ENCODE results near the gene ITGA3. TPM values are rescaled to one million over a fixed set of nuclear protein-coding genes. Genes with fewer than 3 reads are reported as not detected.

Gene ITGA3
- total and polyA plus RNA-seq, 4 donors: 0.79 to 4.4 (median 1.4) TPM

DNA sequence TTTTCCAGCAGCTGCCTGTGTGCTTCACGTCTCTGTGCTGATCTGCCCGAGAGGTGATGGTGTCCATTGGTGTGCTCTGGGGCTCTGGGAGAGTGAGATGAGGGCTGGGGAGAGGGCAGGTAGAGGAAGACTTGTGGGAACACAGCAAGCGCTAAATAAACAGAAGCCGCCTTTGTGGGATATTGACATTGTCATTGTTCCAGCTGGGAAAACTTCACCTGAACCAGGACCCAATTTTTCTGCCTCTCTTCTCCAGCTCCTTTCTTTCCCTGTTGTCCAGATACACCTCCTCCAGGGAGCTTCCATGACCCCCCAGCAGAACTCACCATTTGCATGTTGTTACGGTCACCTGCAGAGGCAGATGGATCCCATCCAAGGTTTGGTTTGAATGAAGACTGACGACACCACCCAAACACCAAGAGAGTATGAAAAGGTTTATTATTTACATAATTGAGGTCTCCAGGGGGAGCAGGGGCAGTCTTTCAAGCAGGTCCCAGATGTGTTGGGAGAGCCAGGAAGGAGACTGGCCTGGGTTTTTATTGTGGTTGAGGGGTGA is 3.6 kb upstream of the ITGA3 start:
- Histone ChIP-seq H3K9ac (ENCODE audit: low read depth in 1 of 2, low read length in 2 of 2) (no peak overlapping the region), H3K36me3 (ENCODE audit: control insufficient read depth in 4 of 4, insufficient read depth in 3 of 4, low read depth in 1 of 4, low read length in 3 of 4) (no peaks in the 10 kb centered on the region), H3K4me1 (ENCODE audit: control insufficient read depth in 4 of 4, insufficient read depth in 4 of 4, low read length in 3 of 4) (peaks cover 0 to 28% (median 6%) of the 10 kb centered on the region in 4 donors), H3K27me3 (ENCODE audit: control insufficient read depth in 4 of 4, insufficient read depth in 4 of 4, low read length in 3 of 4) (peaks cover 0 to 3% (median 0%) of the 10 kb centered on the region in 4 donors), H3K27ac (ENCODE audit: low read depth in 1 of 2, low read length in 2 of 2) (no peak overlapping the region), H3K4me3 (ENCODE audit: low read depth in 1 of 3, low read length in 3 of 3) (no peak overlapping the region), H3K9me3 (ENCODE audit: control insufficient read depth in 4 of 4, low read length in 3 of 4) (no peaks in the 10 kb centered on the region)
- 67% methylated on average over 6 of the region's 6 CpGs for WGBS
- TF ChIP-seq, protein P1, sequence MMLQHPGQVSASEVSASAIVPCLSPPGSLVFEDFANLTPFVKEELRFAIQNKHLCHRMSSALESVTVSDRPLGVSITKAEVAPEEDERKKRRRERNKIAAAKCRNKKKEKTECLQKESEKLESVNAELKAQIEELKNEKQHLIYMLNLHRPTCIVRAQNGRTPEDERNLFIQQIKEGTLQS (IDR thresholded peaks at IDR 0.05): no peak
- TF ChIP-seq, protein P2, sequence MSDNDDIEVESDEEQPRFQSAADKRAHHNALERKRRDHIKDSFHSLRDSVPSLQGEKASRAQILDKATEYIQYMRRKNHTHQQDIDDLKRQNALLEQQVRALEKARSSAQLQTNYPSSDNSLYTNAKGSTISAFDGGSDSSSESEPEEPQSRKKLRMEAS (IDR thresholded peaks at IDR 0.05): no peak
- TF ChIP-seq FOXA1 (IDR thresholded peaks at IDR 0.05) (no peak), EGR1 (IDR thresholded peaks at IDR 0.05; ENCODE audit: low read depth in 2 of 2) (no peak)
- DNase-seq (ENCODE audit: low spot score): no peak

DNA sequence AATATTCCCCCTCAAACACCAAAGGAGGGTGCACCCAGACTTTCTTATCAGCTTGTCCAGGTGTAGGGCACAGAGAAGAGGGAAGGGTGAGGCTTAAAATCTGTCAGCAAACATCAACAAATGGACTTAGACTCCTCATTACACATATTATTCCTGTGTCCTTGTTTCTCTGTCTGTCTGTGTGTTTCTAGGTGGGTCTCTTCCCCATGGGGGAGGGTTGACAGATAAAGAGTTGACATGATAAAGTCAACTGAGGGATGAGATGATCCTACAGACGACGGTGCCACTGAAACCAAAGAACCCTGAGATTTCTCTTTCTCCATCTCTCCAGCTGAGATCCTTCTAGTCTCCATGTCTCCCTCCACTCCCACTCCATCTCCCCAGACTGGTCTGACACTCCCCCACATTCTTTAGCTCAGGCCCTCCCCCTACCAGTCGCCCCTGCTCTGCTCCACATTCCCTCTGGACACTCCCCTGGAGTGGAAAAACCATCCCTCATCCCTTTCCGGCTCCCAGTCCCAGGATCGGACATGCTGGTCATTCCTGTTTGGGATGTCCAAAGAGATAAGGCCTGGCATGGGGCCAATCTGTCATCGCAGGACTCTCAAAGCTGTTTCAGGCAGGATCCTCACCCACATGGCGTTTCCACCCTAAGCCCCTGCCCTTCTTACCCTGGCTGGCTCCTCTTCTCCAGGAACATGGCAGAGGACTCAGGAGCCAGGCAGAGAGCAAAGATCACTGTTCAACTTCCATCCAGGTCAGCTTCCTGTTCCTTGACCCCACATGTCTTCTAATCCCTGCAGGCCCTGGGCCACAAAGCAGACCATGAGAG is 2.9 kb upstream of the ITGA3 start:
- Histone ChIP-seq H3K27me3 (ENCODE audit: control insufficient read depth in 4 of 4, insufficient read depth in 4 of 4, low read length in 3 of 4) (peaks cover 0 to 3% (median 0%) of the 10 kb centered on the region in 4 donors), H3K9me3 (ENCODE audit: control insufficient read depth in 4 of 4, low read length in 3 of 4) (no peaks in the 10 kb centered on the region), H3K4me3 (ENCODE audit: low read depth in 1 of 3, low read length in 3 of 3) (no peak overlapping the region), H3K36me3 (ENCODE audit: control insufficient read depth in 4 of 4, insufficient read depth in 3 of 4, low read depth in 1 of 4, low read length in 3 of 4) (no peaks in the 10 kb centered on the region), H3K4me1 (ENCODE audit: control insufficient read depth in 4 of 4, insufficient read depth in 4 of 4, low read length in 3 of 4) (peaks cover 0 to 28% (median 6%) of the 10 kb centered on the region in 4 donors), H3K27ac (ENCODE audit: low read depth in 1 of 2, low read length in 2 of 2) (peak overlapping the region in 1 of 2 donors; percentile 15), H3K9ac (ENCODE audit: low read depth in 1 of 2, low read length in 2 of 2) (no peak overlapping the region)
- DNase-seq (ENCODE audit: low spot score): no peak
- 60% methylated on average over 7 of the region's 7 CpGs for WGBS
- TF ChIP-seq, protein P3, sequence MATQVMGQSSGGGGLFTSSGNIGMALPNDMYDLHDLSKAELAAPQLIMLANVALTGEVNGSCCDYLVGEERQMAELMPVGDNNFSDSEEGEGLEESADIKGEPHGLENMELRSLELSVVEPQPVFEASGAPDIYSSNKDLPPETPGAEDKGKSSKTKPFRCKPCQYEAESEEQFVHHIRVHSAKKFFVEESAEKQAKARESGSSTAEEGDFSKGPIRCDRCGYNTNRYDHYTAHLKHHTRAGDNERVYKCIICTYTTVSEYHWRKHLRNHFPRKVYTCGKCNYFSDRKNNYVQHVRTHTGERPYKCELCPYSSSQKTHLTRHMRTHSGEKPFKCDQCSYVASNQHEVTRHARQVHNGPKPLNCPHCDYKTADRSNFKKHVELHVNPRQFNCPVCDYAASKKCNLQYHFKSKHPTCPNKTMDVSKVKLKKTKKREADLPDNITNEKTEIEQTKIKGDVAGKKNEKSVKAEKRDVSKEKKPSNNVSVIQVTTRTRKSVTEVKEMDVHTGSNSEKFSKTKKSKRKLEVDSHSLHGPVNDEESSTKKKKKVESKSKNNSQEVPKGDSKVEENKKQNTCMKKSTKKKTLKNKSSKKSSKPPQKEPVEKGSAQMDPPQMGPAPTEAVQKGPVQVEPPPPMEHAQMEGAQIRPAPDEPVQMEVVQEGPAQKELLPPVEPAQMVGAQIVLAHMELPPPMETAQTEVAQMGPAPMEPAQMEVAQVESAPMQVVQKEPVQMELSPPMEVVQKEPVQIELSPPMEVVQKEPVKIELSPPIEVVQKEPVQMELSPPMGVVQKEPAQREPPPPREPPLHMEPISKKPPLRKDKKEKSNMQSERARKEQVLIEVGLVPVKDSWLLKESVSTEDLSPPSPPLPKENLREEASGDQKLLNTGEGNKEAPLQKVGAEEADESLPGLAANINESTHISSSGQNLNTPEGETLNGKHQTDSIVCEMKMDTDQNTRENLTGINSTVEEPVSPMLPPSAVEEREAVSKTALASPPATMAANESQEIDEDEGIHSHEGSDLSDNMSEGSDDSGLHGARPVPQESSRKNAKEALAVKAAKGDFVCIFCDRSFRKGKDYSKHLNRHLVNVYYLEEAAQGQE (IDR thresholded peaks at IDR 0.05): peak; percentile 27
- TF ChIP-seq NR2F2 (IDR thresholded peaks at IDR 0.05) (peak; percentile 98), SP1 (IDR thresholded peaks at IDR 0.05) (peak; percentile 37), HNF4G (IDR thresholded peaks at IDR 0.05) (no peak), YY1 (IDR thresholded peaks at IDR 0.05) (no peak), RXRA (IDR thresholded peaks at IDR 0.05) (no peak)

DNA sequence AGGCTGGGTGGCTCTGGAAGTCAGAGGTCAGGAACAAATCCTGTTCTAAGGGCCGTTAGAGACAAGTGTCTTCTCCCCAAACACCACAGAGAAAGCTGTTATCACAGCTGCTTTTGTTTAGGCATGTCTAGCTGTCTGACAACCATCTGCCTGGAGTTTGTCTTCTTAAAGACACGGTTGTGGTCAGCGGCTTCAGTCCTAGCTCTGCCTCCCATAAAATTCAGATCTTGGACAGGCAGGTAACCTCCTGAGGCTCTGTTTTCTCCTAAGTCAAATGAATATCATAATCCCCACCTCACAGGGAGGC is 2.3 kb upstream of the ITGA3 start:
- peak overlapping the region in 1 of 2 donors; percentile 15 for H3K27ac ChIP-seq (ENCODE audit: low read depth in 1 of 2, low read length in 2 of 2)
- H3K36me3 ChIP-seq (ENCODE audit: control insufficient read depth in 4 of 4, insufficient read depth in 3 of 4, low read depth in 1 of 4, low read length in 3 of 4): no peaks in the 10 kb centered on the region
- peaks cover 0 to 28% (median 6%) of the 10 kb centered on the region in 4 donors for H3K4me1 ChIP-seq (ENCODE audit: control insufficient read depth in 4 of 4, insufficient read depth in 4 of 4, low read length in 3 of 4)
- TF ChIP-seq, protein P4, sequence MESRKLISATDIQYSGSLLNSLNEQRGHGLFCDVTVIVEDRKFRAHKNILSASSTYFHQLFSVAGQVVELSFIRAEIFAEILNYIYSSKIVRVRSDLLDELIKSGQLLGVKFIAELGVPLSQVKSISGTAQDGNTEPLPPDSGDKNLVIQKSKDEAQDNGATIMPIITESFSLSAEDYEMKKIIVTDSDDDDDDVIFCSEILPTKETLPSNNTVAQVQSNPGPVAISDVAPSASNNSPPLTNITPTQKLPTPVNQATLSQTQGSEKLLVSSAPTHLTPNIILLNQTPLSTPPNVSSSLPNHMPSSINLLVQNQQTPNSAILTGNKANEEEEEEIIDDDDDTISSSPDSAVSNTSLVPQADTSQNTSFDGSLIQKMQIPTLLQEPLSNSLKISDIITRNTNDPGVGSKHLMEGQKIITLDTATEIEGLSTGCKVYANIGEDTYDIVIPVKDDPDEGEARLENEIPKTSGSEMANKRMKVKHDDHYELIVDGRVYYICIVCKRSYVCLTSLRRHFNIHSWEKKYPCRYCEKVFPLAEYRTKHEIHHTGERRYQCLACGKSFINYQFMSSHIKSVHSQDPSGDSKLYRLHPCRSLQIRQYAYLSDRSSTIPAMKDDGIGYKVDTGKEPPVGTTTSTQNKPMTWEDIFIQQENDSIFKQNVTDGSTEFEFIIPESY (IDR thresholded peaks at IDR 0.05): no peak
- no peaks in the 10 kb centered on the region for H3K9me3 ChIP-seq (ENCODE audit: control insufficient read depth in 4 of 4, low read length in 3 of 4)
- H3K27me3 ChIP-seq (ENCODE audit: control insufficient read depth in 4 of 4, insufficient read depth in 4 of 4, low read length in 3 of 4): peaks cover 0 to 3% (median 0%) of the 10 kb centered on the region in 4 donors
- no peak overlapping the region for H3K4me3 ChIP-seq (ENCODE audit: low read depth in 1 of 3, low read length in 3 of 3)
- H3K9ac ChIP-seq (ENCODE audit: low read depth in 1 of 2, low read length in 2 of 2): no peak overlapping the region
- WGBS: 62% methylated on average over 3 of the region's 3 CpGs
- DNase-seq (ENCODE audit: low spot score): no peak
